Activated CD4-positive, alpha-beta T cell treated with anti-CD3 and anti-CD28 coated beads for 24 hours (primary cell): ENCODE results near the gene TYROBP.
"Not testable (repeated sequence)": the region's sequence is repeated elsewhere in the genome, so short reads cannot be mapped to it uniquely, and the experiment has no call there.

Experiments used
- DNase-seq, 2 donors: peaks; one replicate each; pipeline ENCODE4 v3.0.0-alpha.2; 2020; ENCODE audit warnings: low read depth in 2 of 2

TYROBP gene

DNA sequence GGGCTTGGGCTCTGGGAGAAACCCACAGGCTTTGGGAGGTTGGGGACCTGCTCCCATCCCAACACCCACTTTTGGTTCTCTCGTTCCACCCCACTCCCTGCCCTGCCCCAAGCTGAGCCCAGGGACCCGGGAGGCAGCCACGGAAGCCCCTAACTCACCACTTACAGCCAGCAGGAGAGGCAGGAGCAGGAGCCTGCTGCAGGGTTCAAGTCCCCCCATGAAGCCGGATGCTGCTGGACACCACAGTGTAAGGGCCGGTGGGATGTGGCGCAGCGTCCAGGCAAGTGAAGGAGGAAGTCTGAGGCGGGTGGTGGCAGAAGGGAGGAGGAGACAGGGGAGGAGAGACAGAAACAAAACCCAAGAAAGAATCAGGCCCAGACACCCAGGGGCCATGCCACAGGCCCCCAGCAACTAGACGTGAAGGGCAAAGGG, at the start of gene TYROBP:
Gene TYROBP, minus strand, starts transcription at position 286 of the 432 bp plus-strand sequence. Its CDS starts 67 bp downstream, at position 219.
- no peak for DNase-seq

DNA sequence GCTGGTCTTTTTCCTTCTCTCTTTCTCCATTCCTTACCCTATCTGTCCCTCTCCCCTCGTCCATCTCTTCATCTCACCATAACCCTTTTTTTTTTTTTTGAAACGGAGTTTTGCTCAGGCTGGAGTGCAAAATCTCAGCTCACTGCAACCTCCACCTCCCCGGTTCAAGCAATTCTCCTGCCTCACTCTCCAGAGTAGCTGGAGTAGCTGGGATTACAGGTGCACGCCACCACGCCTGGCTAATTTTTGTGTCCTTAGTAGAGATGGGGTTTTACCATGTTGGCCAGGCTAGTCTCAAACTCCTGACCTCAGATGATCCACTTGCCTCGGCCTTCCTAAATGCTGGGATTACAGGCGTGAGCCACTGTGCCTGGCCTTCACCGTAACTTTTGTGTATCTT, 49.3 kb upstream of the TYROBP start:
- not testable (repeated sequence) for DNase-seq

- DNase-seq, result no peak
Observed at GRCh38 chr19:35955881-35956634, 48.0 kb upstream of the TYROBP start.

DNA sequence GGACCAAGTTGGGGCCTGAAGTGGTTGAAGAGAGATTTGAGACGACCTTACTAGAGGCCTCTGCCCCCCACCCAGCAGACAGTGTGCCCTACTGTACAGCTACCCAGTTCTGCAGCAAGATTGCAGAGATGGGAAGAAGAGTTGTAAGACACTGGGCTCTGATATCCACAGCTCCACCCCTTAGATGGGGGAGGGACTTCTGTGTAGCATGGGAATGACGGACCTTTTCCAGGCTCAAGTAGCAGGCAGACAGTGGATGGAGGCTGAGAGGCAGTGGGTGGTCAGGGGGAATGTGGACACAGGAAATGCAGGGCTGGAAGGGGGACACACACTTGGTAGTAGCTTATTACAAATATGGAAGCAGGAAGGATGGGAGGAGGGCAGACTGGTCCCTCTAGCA, 41.0 kb upstream of the TYROBP start:
- no peak for DNase-seq

DNA sequence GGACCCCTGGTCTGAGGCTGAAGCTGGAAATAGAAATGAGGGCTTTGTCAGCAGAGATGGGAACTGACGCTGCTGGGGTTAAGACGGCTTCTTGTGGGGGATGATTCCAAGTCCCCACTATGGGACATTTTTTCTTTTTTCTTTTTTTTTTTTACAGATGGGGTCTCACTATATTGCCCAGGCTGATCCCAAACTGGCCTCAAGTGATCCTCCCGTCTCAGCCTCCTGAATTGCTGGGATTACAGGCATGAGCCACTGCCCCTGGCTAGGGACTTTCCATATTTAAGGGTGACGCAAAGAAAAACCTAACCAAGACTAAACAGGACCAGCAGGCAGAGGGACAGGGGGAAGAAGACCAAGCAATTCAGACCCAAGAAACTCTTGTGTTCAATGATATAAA, 38.1 kb upstream of the TYROBP start:
- DNase-seq, result no peak

DNA sequence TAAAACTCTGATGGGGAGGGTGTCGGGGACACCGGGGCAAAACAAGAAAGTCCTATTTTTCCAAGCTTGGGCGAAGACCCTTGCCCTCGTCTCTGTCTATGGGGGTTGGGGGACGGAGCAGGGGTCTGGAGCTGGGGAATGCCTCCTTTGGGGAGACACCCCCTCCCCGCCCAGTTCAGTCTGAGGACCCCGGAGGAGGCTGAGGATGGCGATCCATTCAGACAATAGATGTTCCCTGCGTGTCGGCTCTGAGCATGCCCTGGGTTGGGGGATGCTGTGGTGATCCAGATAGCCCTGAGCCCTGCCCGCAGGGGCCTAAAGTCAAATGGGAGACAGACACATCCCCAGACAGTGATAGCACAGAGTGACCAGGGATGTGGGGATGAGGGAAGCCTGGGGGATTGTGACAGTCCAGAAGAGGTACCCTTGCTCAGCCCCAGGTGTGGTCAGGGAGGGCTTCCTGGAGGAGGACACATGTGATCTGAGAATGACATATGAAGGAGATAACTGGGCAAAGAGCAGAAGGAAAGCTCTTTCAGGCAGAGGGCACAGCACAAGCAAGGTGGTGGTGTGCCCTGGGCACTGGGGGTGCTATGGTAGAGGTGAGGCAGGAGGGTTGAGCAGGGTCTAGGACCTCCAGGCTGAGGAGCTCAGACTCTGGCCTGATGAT, 37.2 kb upstream of the TYROBP start:
- DNase-seq, result no peak

GRCh38 chr19:35944556-35944955, 36.5 kb upstream of the TYROBP start:
- no peak for DNase-seq

GRCh38 chr19:35943321-35944301, 35.5 kb upstream of the TYROBP start:
- DNase-seq, result no peak

- no peak for DNase-seq
Observed at GRCh38 chr19:35942235-35942634, 34.1 kb upstream of the TYROBP start.

DNA sequence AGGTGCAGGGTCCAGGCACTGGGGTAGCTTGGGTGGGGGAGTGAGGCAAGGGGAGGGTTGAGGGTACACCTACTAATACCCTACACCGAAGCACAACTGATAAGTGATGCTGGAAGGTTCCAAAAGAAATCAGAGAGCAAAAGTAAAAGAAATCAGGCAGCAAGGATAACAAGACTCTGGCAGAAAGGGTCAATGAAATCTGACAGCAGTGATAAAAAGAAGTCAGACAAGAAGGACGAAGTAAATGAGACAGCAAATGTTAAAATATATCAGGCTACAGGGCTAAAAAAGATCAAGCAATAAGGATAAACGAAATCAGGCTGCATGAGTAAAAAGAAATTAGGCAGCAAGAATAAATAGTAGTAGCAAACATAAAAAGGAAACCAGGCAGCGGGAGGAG, 32.7 kb upstream of the TYROBP start:
- DNase-seq, result no peak

DNA sequence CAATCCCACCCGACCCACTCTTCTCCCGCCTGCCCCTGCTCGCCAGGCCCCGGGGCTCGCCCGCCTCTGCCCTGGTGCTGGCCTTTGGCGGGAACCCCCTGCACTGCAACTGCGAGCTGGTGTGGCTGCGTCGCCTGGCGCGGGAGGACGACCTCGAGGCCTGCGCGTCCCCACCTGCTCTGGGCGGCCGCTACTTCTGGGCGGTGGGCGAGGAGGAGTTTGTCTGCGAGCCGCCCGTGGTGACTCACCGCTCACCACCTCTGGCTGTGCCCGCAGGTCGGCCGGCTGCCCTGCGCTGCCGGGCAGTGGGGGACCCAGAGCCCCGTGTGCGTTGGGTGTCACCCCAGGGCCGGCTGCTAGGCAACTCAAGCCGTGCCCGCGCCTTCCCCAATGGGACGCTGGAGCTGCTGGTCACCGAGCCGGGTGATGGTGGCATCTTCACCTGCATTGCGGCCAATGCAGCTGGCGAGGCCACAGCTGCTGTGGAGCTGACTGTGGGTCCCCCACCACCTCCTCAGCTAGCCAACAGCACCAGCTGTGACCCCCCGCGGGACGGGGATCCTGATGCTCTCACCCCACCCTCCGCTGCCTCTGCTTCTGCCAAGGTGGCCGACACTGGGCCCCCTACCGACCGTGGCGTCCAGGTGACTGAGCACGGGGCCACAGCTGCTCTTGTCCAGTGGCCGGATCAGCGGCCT, 32.1 kb upstream of the TYROBP start:
- DNase-seq, result no peak

DNA sequence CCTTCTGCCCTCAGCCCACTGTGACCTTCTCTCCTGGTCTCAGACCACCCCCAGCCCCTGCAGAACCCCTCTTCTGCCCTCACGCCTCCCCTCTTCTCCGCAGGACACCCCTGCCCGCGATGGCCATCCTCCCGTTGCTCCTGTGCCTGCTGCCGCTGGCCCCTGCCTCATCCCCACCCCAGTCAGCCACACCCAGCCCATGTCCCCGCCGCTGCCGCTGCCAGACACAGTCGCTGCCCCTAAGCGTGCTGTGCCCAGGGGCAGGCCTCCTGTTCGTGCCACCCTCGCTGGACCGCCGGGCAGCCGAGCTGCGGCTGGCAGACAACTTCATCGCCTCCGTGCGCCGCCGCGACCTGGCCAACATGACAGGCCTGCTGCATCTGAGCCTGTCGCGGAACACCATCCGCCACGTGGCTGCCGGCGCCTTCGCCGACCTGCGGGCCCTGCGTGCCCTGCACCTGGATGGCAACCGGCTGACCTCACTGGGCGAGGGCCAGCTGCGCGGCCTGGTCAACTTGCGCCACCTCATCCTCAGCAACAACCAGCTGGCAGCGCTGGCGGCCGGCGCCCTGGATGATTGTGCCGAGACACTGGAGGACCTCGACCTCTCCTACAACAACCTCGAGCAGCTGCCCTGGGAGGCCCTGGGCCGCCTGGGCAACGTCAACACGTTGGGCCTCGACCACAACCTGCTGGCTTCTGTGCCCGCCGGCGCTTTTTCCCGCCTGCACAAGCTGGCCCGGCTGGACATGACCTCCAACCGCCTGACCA, 31.4 kb upstream of the TYROBP start:
- no peak for DNase-seq

DNA sequence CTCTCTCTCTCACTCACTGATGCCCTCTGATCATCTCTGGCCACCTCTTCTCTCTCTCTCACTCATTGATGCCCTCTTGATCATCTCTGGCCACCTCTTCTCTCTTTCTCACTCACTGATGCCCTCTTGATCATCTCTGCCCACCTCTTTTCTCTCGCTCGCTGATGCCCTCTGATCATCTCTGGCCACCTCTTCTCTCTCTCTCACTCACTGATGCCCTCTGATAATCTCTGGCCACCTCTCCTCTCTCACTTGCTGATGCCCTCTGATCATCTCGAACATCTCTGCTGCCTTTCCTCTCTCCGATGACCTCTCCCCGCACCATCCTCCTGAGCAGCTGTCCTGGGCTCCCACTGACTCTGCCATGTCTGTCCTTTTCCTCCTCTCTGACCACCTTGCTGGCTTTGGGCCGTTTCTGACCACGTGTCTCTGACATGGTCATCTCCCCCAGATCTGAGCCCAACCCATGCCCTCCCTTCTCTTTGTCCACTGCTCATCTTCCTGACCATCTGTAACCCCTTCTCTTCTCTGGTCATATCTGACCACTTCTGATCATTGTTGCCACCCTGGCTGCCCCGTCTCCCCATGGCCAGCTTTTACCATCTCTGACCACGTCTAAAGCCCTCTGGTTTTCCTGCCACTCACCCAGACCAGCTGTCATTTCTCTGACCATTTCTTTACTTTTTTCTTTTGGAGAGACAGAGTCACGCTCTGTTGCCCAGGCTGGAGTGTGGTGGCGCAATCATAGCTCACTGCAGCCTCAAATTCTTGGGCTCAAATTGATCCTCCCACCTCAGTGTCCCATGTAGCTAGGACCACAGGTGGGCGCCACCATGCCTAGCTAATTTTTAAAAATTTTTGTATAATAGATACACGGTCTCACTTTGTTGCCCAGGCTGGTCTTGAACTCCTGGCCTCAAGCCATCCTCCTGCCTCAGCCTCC, 30.5 kb upstream of the TYROBP start:
- DNase-seq, result no peak

DNA sequence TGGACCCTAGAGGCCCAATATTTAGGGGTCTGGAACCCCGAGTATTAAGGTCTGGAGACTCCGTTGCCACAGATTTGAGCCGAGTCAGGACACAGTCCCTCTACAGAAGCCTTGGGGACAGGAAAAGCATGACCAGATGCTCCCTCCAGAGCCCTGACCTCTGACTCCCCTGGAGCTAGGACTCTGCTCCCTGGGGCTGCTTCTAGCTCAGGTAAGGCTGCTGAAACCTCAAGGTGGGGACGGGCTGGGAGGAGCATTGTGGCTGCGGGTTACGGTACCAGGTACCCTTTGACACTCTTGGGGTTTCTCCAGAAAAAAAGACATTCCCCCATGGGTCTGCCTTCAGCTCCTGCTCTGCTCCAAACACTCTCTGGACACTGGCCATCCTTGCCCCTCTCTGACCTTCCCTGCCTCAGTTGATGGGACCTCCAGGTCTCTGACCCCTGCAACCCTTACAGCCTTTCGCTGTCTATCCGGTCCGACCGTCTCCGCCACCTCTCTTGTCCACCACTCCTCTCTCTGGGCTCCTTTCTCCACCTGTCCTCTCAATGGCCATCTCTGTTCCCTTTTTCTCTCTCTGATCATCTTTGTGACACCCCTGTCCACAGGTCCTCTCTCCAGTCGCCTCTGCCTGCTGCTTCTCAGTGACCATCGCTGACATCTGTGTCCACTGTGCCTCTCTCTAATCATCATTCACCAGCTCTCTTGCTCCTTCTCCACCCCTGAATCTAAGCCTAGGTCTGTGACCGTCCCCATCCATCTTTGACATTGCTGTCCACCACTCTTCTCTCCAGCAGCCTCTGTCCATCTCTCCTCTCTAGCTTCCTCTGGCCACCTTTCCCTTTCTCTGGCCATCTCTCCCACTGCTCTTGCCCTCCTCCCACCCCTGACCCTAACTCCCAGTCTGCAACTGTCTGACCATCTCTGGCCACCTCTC, 29.5 kb upstream of the TYROBP start:
- DNase-seq, result no peak

GRCh38 chr19:35936738-35937268, 28.7 kb upstream of the TYROBP start:
- no peak for DNase-seq

GRCh38 chr19:35935911-35936737, 28.0 kb upstream of the TYROBP start, which contains the start of gene LRFN3:
Gene LRFN3 (plus strand): TSS chr19:35936374. CDS start chr19:35939426, 3,052 bp downstream.
- peak; percentile 39 to 61 for DNase-seq

DNA sequence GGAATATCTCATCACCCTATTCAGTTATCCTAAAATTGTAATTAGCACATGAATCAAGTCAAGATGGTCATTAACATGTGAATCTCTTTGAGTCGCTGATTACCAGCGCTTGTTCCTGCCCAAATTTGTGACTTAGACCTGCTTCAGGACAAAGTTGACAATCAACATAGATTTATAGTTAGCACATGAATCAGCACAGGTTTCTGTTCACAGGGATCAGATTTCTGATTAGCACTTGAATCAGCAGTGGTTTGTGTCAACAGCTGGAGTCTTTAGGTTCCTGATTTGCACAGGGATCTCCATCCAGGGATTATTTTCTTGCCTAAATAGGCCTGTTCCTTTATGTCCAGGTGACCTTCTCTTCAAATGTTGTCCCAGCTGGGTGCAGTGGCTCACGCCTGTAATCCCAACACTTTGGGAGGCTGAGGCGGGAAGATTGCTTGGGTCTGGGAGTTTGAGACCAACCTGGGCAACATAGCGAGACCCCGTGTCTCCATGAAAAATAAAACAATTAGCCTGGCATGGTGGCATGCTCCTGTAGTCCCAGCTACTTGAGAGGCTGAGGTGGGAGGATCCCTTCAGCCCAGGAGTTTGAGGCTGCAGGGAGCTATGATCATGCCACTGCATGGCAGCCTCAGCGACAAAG, 24.3 kb upstream of the TYROBP start:
- DNase-seq, result no peak
